ENCODE data around the gene CDC42BPG. TPM values are rescaled to one million over a fixed set of nuclear protein-coding genes. Genes with fewer than 3 reads are reported as not detected.

The CDC42BPG gene
- total RNA-seq, 1 experiment from 2014 or later = 30.1 TPM

DNA sequence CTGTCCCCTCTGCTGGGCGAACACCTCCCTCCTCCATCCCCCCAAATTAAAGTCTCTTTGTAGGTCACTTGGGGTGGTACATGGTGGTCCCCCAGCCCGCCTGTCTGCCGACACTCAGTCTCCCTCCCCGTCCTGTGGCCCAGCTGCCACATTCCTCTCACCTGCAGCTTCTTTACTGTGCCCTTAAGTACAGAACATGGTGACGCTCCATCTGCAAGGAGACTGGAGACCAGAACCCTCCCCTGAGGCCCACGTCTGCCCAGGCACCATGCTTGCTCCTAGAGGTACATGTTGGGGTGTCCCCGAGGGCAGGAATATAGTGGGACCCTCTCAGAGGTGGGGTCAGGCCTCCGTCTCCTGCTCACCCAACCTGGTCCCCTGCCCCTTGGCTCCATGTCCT, 39.6 kb upstream of the CDC42BPG start:
- H3K4me2 ChIP-seq (ENCODE audit: low read length) = no peak overlapping the region
- no peaks in the 10 kb centered on the region for H3K9me3 ChIP-seq (ENCODE audit: control insufficient read depth in 1 of 2, insufficient read depth in 1 of 2, low read depth in 1 of 2, low read length in 2 of 2)
- no peaks in the 10 kb centered on the region for H4K20me1 ChIP-seq (ENCODE audit: insufficient read depth)
- no peak for TF ChIP-seq SP1 (IDR thresholded peaks at IDR 0.05; ENCODE audit: low read depth)
- no peak for TF ChIP-seq ZNF274 (IDR thresholded peaks at IDR 0.05; ENCODE audit: low read depth, low read length)
- TF ChIP-seq ELF1 (IDR thresholded peaks at IDR 0.05; ENCODE audit: borderline replicate concordance, low read depth) = no peak
- TF ChIP-seq EZH2phosphoT487 (IDR thresholded peaks at IDR 0.05; ENCODE audit: borderline replicate concordance) = no peak
- no peak for TF ChIP-seq POLR2AphosphoS5 (IDR thresholded peaks at IDR 0.05; ENCODE audit: low read depth, low read length)
- TF ChIP-seq, protein P1, sequence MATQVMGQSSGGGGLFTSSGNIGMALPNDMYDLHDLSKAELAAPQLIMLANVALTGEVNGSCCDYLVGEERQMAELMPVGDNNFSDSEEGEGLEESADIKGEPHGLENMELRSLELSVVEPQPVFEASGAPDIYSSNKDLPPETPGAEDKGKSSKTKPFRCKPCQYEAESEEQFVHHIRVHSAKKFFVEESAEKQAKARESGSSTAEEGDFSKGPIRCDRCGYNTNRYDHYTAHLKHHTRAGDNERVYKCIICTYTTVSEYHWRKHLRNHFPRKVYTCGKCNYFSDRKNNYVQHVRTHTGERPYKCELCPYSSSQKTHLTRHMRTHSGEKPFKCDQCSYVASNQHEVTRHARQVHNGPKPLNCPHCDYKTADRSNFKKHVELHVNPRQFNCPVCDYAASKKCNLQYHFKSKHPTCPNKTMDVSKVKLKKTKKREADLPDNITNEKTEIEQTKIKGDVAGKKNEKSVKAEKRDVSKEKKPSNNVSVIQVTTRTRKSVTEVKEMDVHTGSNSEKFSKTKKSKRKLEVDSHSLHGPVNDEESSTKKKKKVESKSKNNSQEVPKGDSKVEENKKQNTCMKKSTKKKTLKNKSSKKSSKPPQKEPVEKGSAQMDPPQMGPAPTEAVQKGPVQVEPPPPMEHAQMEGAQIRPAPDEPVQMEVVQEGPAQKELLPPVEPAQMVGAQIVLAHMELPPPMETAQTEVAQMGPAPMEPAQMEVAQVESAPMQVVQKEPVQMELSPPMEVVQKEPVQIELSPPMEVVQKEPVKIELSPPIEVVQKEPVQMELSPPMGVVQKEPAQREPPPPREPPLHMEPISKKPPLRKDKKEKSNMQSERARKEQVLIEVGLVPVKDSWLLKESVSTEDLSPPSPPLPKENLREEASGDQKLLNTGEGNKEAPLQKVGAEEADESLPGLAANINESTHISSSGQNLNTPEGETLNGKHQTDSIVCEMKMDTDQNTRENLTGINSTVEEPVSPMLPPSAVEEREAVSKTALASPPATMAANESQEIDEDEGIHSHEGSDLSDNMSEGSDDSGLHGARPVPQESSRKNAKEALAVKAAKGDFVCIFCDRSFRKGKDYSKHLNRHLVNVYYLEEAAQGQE (IDR thresholded peaks at IDR 0.05; ENCODE audit: low read depth) = no peak
- ChIA-PET POLR2A (no interaction called here), RAD21 (ENCODE audit: low non-redundant PET in 1 of 2, low total read pairs in 2 of 2, uncharacterized antibody in 2 of 2, unreplicated experiment in 2 of 2) (no interaction called here), CTCF (no interaction called here)
- H3K4me1 ChIP-seq (ENCODE audit: control insufficient read depth in 1 of 2, insufficient read depth in 2 of 2, low read length in 2 of 2) = peaks cover 13 to 33% of the 10 kb centered on the region in 2 experiments; a peak in 3 of 4 replicates
- H3K79me2 ChIP-seq (ENCODE audit: insufficient read depth, low read length) = peaks cover 2% of the 10 kb centered on the region; the same call in 1 of the 2 replicates
- BruUV-seq (replicated peaks) = no TSS peak
- H3K27ac ChIP-seq (ENCODE audit: low read depth, low read length) = no peak overlapping the region
- DNase-seq (ENCODE audit: low read depth, low spot score) = no peak
- H3K9ac ChIP-seq (ENCODE audit: low read length) = no peak overlapping the region
- no peaks in the 10 kb centered on the region for H3K27me3 ChIP-seq (ENCODE audit: insufficient read depth, low read length)
- no peaks in the 10 kb centered on the region for H3K9me2 ChIP-seq (ENCODE audit: insufficient read depth)
- H3K36me3 ChIP-seq (ENCODE audit: control insufficient read depth in 1 of 2, insufficient read depth in 2 of 2, low read length in 2 of 2) = no peaks in the 10 kb centered on the region
- H3K4me3 ChIP-seq (replicated peaks in 1 of 2; ENCODE audit: low read depth in 1 of 2, low read length in 2 of 2) = no peak overlapping the region
- no peak for ATAC-seq
- intact Hi-C loops (cut with micrococcal nuclease) = no loop called here
- no peak overlapping the region for H2AFZ ChIP-seq (ENCODE audit: low read depth, low read length, poor library complexity, severe bottlenecking)

DNA sequence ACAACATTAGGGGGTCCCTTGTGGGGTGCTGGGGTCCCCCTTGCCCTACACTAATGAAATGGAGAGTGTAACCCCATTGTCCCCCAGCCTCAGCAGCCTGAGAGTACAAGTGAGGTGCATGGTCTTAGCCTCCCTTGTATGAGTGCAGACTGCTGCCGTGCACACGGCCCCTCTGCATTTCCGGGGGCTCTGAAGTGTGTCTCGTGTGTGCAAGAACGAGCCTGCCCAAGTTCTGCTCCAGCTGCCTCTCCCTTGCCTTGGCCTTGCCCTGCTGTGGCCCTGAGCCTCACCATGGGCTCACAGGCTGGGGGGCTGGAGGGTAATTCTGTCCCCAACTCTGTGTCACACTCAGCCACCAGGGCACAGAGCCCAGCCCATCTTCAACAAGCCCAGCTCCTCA, 39.1 kb upstream of the CDC42BPG start:
- ChIA-PET CTCF (no interaction called here), POLR2A (no interaction called here), RAD21 (ENCODE audit: low non-redundant PET in 1 of 2, low total read pairs in 2 of 2, uncharacterized antibody in 2 of 2, unreplicated experiment in 2 of 2) (no interaction called here)
- no peaks in the 10 kb centered on the region for H3K9me3 ChIP-seq (ENCODE audit: control insufficient read depth in 1 of 2, insufficient read depth in 1 of 2, low read depth in 1 of 2, low read length in 2 of 2)
- H3K36me3 ChIP-seq (ENCODE audit: control insufficient read depth in 1 of 2, insufficient read depth in 2 of 2, low read length in 2 of 2) = no peaks in the 10 kb centered on the region
- H3K27ac ChIP-seq (ENCODE audit: low read depth, low read length) = no peak overlapping the region
- no peak overlapping the region for H3K9ac ChIP-seq (ENCODE audit: low read length)
- H3K4me2 ChIP-seq (ENCODE audit: low read length) = no peak overlapping the region
- no peaks in the 10 kb centered on the region for H3K9me2 ChIP-seq (ENCODE audit: insufficient read depth)
- no TSS peak for BruUV-seq (replicated peaks)
- DNase-seq (ENCODE audit: low read depth, low spot score) = no peak
- peaks cover 4% of the 10 kb centered on the region; the same call in 1 of the 2 replicates for H3K79me2 ChIP-seq (ENCODE audit: insufficient read depth, low read length)
- H2AFZ ChIP-seq (ENCODE audit: low read depth, low read length, poor library complexity, severe bottlenecking) = no peak overlapping the region
- no peak for ATAC-seq
- H3K4me1 ChIP-seq (ENCODE audit: control insufficient read depth in 1 of 2, insufficient read depth in 2 of 2, low read length in 2 of 2) = peaks cover 13 to 28% of the 10 kb centered on the region in 2 experiments; a peak in 3 of 4 replicates
- no peaks in the 10 kb centered on the region for H4K20me1 ChIP-seq (ENCODE audit: insufficient read depth)
- H3K4me3 ChIP-seq (replicated peaks in 1 of 2; ENCODE audit: low read depth in 1 of 2, low read length in 2 of 2) = no peak overlapping the region
- no peaks in the 10 kb centered on the region for H3K27me3 ChIP-seq (ENCODE audit: insufficient read depth, low read length)
- intact Hi-C loops (cut with micrococcal nuclease) = no loop called here
- TF ChIP-seq ZNF274 (IDR thresholded peaks at IDR 0.05; ENCODE audit: low read depth, low read length) = no peak
- TF ChIP-seq, protein P2, sequence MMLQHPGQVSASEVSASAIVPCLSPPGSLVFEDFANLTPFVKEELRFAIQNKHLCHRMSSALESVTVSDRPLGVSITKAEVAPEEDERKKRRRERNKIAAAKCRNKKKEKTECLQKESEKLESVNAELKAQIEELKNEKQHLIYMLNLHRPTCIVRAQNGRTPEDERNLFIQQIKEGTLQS (IDR thresholded peaks at IDR 0.05) = no peak
- TF ChIP-seq, protein P3, sequence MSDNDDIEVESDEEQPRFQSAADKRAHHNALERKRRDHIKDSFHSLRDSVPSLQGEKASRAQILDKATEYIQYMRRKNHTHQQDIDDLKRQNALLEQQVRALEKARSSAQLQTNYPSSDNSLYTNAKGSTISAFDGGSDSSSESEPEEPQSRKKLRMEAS (IDR thresholded peaks at IDR 0.05) = no peak
- TF ChIP-seq FOSL1 (IDR thresholded peaks at IDR 0.05; ENCODE audit: low read depth) = no peak
- no peak for TF ChIP-seq ELF1 (IDR thresholded peaks at IDR 0.05; ENCODE audit: borderline replicate concordance, low read depth)
- no peak for TF ChIP-seq YY1 (IDR thresholded peaks at IDR 0.05; ENCODE audit: extremely low read depth, insufficient replicate concordance, low read depth, low read length)
- TF ChIP-seq, protein P4, sequence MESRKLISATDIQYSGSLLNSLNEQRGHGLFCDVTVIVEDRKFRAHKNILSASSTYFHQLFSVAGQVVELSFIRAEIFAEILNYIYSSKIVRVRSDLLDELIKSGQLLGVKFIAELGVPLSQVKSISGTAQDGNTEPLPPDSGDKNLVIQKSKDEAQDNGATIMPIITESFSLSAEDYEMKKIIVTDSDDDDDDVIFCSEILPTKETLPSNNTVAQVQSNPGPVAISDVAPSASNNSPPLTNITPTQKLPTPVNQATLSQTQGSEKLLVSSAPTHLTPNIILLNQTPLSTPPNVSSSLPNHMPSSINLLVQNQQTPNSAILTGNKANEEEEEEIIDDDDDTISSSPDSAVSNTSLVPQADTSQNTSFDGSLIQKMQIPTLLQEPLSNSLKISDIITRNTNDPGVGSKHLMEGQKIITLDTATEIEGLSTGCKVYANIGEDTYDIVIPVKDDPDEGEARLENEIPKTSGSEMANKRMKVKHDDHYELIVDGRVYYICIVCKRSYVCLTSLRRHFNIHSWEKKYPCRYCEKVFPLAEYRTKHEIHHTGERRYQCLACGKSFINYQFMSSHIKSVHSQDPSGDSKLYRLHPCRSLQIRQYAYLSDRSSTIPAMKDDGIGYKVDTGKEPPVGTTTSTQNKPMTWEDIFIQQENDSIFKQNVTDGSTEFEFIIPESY (IDR thresholded peaks at IDR 0.05; ENCODE audit: extremely low read depth, insufficient replicate concordance, low read length) = no peak
